Stimulated activated CD4-positive, alpha-beta T cell treated with anti-CD3 and anti-CD28 coated beads, Interleukin-1b, Interleukin-23, amount 100 ng/mL, for 4 hours (primary cell): Measurements from ENCODE around the gene INPPL1.
A peak's percentile ranks its signal among the peaks of the same experiment; 100 is the strongest.

Experiments used
- DNase-seq, 2 donors: peaks; one replicate each; pipeline ENCODE4 v3.0.0-alpha.2; 2020; ENCODE audit warnings: low read depth in 2 of 2

Gene INPPL1

DNA sequence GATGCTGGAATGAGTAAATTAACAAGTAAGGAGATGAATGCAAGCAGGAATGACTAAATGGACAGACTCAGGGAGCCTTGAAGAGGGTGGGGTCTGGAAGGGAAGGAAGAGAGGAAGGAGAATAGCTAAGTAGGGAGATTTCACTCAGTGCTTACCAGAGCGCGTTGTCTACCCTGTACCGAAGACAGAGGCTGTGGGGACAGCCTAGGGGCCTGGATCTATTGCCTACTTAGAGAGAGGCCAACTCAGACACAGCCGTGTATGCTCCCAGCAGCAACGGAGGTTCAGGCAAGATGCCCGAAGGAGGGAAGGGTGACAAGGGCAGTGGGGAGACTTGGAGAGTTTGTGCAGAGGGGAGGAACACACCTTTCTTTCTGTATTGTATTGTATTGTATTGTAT, 7.9 kb upstream of the INPPL1 start, which contains the start of gene FOLR2:
TSS of gene FOLR2 (plus strand) at position 157 of the 400 bp plus-strand sequence. CDS start 1,791 bp downstream, outside the sequence.
- no peak for DNase-seq

- DNase-seq, result no peak
Observed at GRCh38 chr11:72217841-72218240, 6.7 kb upstream of the INPPL1 start.

GRCh38 chr11:72218251-72218745, 6.3 kb upstream of the INPPL1 start:
- DNase-seq, result no peak

DNA sequence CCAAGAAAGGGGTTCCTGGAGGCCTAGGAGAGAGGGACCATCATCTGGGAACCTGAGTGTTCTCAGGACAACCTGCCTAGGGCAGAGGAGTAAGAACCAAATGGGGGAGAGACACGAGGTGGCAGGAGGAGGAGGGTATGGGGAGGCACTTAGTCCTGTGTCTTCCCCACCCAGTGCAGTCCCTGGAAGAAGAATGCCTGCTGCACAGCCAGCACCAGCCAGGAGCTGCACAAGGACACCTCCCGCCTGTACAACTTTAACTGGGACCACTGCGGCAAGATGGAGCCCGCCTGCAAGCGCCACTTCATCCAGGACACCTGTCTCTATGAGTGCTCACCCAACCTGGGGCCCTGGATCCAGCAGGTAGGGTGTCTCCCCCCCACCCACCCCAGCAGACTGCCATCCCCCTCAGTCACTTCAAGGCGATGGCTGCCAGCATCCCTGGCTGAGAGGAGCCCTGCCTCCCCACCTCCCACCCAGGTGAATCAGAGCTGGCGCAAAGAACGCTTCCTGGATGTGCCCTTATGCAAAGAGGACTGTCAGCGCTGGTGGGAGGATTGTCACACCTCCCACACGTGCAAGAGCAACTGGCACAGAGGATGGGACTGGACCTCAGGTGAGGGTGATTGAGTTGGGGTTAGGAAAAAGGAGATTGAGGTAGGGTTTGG, 3.7 kb upstream of the INPPL1 start:
- no peak for DNase-seq

GRCh38 chr11:72221386-72222075, 3.0 kb upstream of the INPPL1 start:
- DNase-seq, result no peak

DNA sequence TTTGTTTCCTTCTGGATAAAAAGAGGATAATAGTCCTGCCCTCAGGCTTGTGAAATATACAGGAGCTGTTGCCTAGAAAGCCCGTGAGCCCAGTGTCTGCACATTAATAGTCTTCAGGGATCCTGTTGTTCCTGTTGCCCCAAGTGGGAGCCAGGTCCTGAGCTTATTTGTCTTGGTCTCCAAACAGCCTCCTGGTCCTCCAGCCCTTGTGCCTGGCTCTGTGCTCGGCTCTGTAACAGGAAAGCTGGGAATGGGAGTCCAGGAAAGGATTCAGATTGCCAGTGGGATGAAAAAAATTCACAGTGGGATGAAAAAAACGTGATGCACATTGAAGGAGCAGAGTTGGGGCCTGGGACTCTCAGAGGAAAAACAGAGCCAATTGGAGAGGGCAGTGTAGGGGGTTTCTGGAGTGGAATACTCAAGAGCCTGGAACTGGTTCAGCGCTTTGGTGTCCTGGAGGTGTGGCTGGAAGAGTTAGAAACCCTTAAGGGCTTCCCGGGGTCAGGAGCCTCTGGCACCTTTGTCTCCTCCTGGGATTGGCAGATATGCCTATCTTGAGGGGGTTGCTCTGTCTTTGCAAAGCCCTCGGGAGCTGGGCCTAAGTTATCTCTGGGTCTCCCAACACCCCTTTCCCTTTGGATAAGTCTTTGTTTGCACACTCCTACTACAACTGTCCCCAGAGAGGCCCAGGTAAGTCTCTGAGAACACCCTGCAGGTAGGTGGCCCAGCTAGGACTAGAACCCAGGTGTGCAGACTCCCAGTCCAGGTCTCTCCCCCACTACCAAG, 2.3 kb upstream of the INPPL1 start:
- DNase-seq, result no peak

DNA sequence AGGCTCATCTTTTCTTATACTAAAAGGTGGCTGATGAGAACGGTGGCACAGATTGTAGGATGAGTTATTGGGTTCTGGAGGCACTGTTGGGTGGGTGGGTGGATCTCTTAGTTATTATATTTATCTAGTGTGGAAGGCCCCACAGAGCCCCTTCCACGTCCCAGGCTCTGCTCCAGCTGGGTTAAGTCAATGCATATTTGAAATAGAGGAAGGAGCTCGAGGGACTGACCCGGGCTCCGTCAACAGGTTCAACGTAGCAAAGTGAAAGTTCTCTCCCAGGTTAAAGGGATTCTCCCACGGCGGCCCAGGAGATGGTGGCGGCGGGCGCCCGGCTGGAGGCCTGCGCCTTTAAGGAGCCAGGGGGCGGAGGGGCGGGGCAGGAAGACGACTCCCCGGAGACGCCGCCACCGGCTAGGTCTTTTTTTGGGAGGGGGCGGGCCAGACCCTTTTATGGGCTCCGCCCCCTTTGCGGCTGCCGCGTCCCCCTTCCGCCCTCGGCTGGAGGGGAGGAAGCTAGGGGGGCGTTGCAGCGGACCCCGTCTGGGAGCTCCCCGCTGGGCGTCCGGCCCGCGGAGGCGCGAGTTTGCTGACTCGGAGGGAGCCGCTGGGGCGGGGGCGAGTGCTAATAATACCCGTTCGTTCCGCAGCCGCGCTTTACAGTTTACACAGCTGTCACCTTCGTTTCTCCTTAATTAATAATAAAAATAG, 1.5 kb upstream of the INPPL1 start:
- DNase-seq, result peak; percentile 81 to 92

DNA sequence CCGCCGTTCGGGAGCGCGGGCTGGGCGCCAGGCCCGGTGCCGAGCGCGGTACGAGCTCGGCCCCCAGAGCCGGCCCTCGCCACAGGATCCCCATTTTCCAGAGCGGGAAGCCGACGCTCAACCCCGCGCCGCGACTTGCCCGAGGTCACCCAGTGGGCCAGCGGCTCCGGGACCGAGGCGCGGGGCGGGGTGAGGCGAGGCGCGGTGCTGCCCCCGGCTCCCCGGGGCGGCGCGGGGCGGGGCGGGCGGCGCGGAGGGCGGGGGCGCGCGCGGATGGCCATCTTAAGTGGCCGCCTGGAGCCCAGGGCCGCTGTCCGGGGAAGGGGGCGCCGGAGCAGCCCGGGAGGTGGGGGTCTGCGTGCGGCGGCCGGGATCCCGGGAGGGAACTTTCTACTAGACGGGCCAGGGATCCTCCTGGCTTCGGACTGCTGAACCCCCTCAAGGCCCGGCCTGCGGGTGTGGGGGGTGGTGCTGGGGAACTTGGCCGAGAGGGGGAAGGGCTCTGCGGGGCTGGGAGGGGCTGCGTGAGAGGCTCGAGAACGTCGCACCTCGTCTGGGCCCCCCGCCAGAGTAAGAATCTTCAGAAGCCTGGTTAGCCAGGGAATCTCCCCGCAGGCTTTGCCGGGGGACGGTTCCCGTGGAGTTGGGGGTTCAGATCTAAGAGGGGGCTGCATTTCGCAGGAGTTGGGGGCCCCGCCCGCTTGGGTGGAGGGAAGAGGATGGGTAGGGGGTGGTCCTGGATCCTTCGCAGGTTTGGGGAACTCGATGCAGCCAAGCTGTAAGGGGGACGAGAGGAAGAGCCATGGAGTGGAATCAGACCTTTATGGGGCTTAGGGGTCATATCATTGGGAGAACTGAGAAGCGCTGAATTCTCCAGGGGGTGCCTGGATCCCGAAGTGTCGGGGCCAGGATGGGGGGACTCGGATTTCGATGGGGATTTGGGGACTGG, 678 bp upstream of the INPPL1 start:
- peak; percentile 14 to 55 for DNase-seq

GRCh38 chr11:72225411-72225951, 914 bp downstream of the INPPL1 start:
- DNase-seq, result peak in 1 of 2 donors; percentile 17

DNA sequence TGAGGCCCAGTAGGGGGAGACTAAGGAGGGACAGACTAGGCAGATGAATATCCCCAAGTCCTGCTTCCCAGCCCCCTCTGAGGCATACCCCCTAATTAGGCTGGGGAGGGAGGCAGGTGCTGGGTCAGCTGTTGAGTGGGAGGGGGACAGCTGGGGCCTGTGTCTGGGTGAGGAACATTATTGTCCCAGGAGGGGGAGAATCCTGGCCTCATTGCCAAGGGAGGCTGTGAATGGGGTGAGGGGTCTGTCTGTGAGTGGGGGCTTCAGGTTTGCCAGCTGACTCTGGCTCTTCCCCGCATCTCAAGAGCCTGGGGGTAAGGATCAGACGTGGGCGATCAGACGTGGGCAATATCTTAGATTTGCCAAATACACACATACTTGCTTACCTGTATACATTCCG, 2.1 kb downstream of the INPPL1 start:
- DNase-seq, result no peak

DNA sequence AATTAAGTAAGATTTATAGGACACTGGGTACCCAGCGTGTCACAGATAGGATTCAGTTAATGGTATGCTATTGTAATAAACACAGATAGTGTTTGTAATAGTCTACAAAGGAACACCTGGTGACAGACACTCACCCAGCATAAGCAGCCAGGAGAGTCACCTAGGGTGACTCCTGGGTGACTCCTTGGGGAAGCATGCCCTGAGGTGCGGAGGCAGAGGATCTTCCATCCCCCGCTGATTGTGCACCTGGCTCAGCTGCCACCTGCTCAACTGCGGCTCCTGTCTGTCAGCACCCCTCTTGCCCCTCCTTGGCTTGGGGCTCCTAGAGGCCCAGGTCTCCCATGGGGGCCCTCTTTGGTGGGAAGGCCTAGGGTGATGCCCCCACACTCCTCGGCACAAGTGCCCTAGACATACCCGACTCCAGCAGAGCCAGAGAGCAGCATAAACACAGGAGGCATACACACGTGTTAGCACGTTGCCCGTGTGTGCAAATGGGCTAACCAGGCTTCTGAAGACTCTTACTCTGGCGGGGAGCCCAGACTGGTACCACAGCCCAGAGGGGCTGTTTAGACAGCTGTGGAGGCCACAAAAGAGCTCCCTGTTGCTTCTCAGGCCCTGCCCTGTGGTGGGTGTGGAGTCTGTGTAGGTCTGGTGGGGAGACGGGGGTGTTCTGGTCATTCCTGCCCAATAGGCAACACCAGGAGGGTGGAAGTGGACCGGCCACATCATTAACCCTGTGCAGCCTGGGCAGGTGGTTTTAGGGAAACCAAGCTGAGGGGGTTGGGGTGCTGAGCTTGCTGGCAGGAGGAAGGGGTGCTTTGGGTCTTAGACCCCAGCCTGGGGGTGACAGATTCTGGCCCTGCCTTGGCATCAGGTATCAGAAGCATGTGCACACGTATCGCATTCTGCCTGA, 3.0 kb downstream of the INPPL1 start:
- no peak for DNase-seq

DNA sequence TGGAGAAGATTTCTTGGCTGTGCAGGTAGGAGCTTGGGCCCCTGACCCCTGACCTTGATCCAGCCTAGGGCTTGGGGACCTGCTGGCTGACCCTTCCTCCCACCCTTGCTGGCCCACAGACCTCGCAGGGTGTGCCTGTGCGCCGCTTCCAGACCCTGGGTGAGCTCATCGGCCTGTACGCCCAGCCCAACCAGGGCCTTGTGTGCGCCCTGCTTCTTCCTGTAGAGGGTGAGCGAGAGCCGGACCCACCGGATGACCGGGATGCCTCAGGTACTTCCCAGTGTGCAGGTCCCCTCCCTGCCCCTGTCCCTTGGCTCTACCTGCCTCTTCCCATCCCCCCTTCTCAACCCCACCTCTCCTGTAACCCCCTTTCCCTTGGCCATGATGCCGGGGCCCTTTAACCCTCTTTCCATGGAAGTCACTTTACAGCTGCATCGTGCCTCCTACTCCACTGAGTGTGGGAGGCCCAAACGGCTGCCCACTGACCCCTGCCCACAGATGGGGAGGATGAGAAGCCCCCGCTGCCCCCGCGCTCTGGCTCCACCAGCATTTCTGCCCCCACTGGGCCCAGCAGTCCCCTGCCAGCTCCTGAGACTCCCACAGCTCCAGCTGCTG, 3.8 kb downstream of the INPPL1 start:
- no peak for DNase-seq

GRCh38 chr11:72228844-72229231, 4.3 kb downstream of the INPPL1 start:
- DNase-seq, result no peak

DNA sequence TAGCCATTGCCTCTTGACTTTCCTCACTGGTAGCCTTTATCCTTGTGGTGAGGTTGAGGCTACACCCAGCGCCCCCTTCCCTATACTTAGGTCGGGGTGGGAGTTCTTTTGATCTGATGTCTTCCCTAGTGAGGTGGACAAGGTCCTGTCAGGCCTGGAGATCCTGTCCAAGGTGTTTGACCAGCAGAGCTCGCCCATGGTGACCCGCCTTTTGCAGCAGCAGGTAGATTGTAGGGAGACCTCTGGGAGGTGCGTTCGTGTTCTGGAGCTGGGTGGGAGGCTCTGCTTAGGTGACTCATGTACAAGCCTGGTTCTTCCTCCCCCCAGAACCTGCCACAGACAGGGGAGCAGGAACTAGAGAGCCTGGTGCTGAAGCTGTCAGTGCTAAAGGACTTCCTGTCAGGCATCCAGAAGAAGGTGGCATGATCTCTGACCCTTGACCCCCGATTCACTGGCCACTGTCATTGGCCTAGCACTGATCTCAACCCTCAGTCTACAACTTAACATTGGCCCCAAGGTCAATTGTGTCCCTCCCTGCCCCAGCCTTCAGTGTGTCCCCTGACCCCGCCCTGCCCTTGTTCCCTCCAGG, 4.9 kb downstream of the INPPL1 start:
- no peak for DNase-seq

- no peak for DNase-seq
Observed at GRCh38 chr11:72229925-72230763, 5.6 kb downstream of the INPPL1 start.

GRCh38 chr11:72230764-72231365, 6.3 kb downstream of the INPPL1 start:
- DNase-seq, result no peak
